Spinal cord (tissue), 10 donors: ENCODE data around the gene PPP1R3C. TPM values are rescaled to one million over a fixed set of nuclear protein-coding genes. Genes with fewer than 3 reads are reported as not detected.

Experiments used
- DNase-seq, 6 donors: peaks; one replicate each; pipeline versions ENCODE4 v3.0.0 to v3.0.0-alpha.2; 2013 to 2015; ENCODE audit warnings: low spot score in 6 of 6, low read depth in 4 of 6
- H3K27ac ChIP-seq: one replicate; pipeline ENCODE4 v1.5.1; 2013; ENCODE audit warnings: low read depth, low read length, control low read depth
- H3K27me3 ChIP-seq: one replicate; pipeline ENCODE4 v1.6.1; 2013; ENCODE audit warnings: low read length; ENCODE audit not compliant: control insufficient read depth, insufficient read depth
- H3K36me3 ChIP-seq: one replicate; pipeline ENCODE4 v1.6.1; 2013; ENCODE audit warnings: low read length; ENCODE audit not compliant: control insufficient read depth, insufficient read depth
- H3K4me1 ChIP-seq: one replicate; pipeline ENCODE4 v1.6.1; 2013; ENCODE audit warnings: low read length; ENCODE audit not compliant: control insufficient read depth, insufficient read depth
- H3K4me3 ChIP-seq: one replicate; pipeline ENCODE4 v1.5.1; 2013; ENCODE audit warnings: low read depth, low read length, control low read depth
- H3K9me3 ChIP-seq: one replicate; pipeline ENCODE4 v1.6.1; 2013; ENCODE audit warnings: low read length; ENCODE audit not compliant: control insufficient read depth, insufficient read depth
- WGBS: methylation state at CpG from one replicate; pipeline ENCODE4 v1.1.5; 2013; ENCODE audit warnings: missing lambda C conversion rate; ENCODE audit not compliant: insufficient coverage; 5-methylcytosine and 5-hydroxymethylcytosine counted together
- polyA plus RNA-seq, 2 donors: library from polyadenylated mRNA; unstranded; fragments of 120-200 nt; gene quantifications; one replicate each; pipeline ENCODE4 v1.2.1, GENCODE V29; 2013; ENCODE audit not compliant: insufficient read length in 2 of 2
- total RNA-seq, 2 donors: library from RNA; depleted of rRNA in 1 of 2; stranded (reverse); fragments of 120-200 nt in 1 of 2; fragments of >200 nt in 1 of 2; gene quantifications; one replicate each; pipeline versions ENCODE4 v1.2.3 to v1.2.4, GENCODE V29; 2013 to 2014
- donor health status: healthy.

Gene PPP1R3C
- total and polyA plus RNA-seq, 4 donors = 16.8 to 48.2 (median 35.2) TPM

DNA sequence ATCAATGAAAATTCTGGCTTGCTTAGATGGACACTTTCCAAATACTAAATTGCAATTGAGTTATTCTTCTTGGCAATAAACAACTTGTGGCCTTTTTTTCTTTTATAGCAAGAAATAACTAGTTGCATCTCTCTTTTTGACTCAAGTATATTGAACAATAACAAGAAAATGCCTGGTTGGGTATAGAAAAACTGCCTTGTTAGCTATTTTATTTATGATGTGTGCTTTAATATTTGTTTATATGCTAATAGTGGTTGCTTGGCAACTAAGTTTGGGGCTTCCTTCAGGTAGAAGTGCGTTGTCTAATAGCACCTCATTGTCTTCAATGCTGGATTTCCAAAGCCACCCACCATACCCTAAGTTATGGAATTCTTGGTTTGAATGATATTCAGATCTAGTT, 30.1 kb upstream of the PPP1R3C start:
- Histone ChIP-seq H3K4me3 (no peak overlapping the region), H3K36me3 (no peaks in the 10 kb centered on the region), H3K4me1 (no peaks in the 10 kb centered on the region), H3K9me3 (no peaks in the 10 kb centered on the region), H3K27me3 (no peaks in the 10 kb centered on the region), H3K27ac (no peak overlapping the region)
- no CpG with 5 or more reads among the region's 1 CpG for WGBS
- DNase-seq = no peak

DNA sequence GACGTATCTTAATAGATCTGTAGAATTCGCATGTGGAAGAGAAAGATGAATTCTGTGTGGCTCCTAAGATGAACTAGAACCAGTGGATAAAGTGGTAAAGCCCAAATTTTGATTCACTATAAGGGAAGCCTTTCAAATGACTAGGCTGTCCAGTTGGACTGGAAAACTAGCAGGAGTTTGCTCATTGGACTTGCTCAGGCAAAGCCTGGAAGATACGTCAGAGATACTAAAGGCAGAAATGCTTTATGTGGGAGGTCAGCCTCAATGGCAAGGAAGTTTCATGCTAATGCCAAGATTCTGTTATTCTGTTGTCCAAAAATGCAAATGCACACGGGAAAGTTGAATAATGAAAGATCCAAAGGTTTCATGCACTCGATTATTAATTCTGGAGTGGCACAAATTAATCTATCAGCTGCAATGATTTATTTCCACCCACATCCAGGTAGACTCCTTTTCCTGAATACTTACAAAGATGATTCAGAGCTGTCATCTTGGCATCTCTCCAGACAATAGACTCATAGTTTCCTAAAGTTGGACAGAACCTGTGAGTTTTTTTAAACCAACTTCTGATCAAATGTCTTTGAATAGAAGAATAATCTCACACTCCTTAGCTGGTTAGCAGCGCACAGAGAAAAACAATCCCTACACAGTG, 20.5 kb upstream of the PPP1R3C start:
- Histone ChIP-seq H3K9me3 (no peaks in the 10 kb centered on the region), H3K27me3 (no peaks in the 10 kb centered on the region), H3K4me1 (no peaks in the 10 kb centered on the region), H3K36me3 (no peaks in the 10 kb centered on the region), H3K4me3 (no peak overlapping the region), H3K27ac (no peak overlapping the region)
- DNase-seq = peak in 1 of 6 donors; percentile 10
- WGBS = 77% methylated on average over 6 of the region's 6 CpGs

DNA sequence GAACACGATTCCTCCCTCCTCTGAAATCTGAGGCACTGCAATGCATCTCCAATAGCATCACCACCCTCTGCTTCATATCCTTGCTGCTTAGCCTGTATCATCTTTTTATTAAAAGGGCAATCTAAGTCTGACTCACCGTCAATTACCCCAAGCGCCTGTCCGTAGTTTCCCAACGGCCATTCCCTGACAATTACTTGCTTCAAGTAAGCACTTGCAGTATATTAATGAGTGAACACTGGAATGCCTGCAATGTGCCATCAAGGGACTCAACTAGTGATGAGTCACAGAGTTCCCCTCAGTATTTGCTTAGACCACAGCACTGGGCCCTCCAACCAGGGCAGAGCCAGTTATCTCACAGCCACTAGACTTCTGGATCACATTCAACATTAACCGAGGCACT, 19.5 kb upstream of the PPP1R3C start:
- 92% methylated on average over 2 of the region's 6 CpGs for WGBS
- no peak for DNase-seq
- no peak overlapping the region for H3K27ac ChIP-seq
- H3K9me3 ChIP-seq = no peaks in the 10 kb centered on the region
- H3K36me3 ChIP-seq = no peaks in the 10 kb centered on the region
- no peak overlapping the region for H3K4me3 ChIP-seq
- H3K27me3 ChIP-seq = no peaks in the 10 kb centered on the region
- no peaks in the 10 kb centered on the region for H3K4me1 ChIP-seq

DNA sequence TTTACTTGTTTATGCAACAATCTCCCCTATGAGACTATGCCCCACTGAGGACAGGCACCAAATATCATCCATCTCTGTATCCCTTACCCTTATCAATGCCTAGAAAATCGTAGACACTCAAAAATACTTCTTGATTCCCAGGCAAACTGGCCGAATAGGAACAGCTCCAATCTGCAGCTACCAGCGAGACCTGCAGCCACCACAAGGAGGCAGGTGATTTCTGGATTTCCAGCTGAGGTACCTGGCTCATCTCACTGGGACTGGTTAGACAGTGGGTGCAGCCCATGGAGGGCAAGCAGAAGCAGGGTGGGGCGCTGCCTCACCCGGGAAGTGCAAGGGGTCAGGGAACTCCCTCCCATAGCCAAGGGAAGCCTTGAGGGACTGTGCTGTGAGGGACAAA, 10.8 kb upstream of the PPP1R3C start:
- WGBS = 96% methylated on average over 4 of the region's 5 CpGs
- Histone ChIP-seq H3K9me3 (no peaks in the 10 kb centered on the region), H3K27me3 (no peaks in the 10 kb centered on the region), H3K4me1 (no peaks in the 10 kb centered on the region), H3K27ac (no peak overlapping the region), H3K4me3 (no peak overlapping the region), H3K36me3 (no peaks in the 10 kb centered on the region)
- no peak for DNase-seq

DNA sequence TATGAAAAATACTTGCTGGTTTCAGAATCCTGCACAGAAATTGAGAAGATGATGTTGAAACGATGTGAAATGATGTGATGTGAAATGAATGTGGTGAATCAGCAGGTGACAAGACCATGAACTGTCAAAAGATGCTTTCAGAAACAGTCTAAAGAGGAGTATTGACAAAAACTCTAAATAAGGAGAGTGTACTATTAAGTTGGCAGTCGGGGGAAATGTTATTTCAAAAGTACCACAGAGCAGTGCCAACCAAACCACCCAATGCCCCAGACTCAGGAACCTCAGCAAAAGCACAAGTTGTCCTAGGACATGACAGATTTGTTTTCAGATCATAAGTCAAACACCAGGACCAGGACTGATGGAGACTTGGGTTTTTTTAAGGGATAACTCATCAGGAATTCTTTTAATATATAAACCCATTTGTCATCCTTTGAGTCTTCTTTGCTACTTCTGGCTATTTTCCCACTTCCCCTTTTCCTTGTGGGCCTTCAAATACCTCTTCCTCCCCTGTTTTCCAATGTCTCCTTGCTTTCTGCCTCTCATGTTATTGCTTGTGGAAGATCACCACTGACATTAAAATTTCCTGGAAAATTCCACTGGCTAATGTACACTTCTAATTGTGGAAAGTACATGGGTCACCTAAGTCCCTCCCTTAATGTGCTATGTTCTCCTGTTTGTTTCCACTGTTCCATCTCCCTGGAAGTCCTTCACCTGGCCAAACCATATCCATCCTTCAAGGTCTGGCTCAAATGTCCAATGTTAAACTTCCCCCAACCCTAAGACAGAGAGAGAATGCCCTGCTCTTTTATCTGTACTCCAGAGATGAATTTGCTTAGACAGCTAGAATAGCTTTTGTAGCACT, 10.2 kb upstream of the PPP1R3C start:
- Histone ChIP-seq H3K27me3 (no peaks in the 10 kb centered on the region), H3K9me3 (no peaks in the 10 kb centered on the region), H3K4me1 (no peaks in the 10 kb centered on the region), H3K27ac (no peak overlapping the region), H3K4me3 (no peak overlapping the region), H3K36me3 (no peaks in the 10 kb centered on the region)
- WGBS = 100% methylated on average over 1 of the region's 2 CpGs
- DNase-seq = no peak

- H3K4me1 ChIP-seq = peaks cover 7% of the 10 kb centered on the region
- no peak overlapping the region for H3K27ac ChIP-seq
- no peaks in the 10 kb centered on the region for H3K27me3 ChIP-seq
- WGBS = 81% methylated on average over 3 of the region's 4 CpGs
- no peak overlapping the region for H3K4me3 ChIP-seq
- DNase-seq = no peak
- no peaks in the 10 kb centered on the region for H3K9me3 ChIP-seq
- no peaks in the 10 kb centered on the region for H3K36me3 ChIP-seq
Measured at GRCh38 chr10:91636892-91637291, 4.0 kb upstream of the PPP1R3C start.

GRCh38 chr10:91635401-91636400, 2.8 kb upstream of the PPP1R3C start:
- H3K36me3 ChIP-seq = no peaks in the 10 kb centered on the region
- H3K27ac ChIP-seq = no peak overlapping the region
- H3K4me3 ChIP-seq = no peak overlapping the region
- DNase-seq = peak; percentile 45 to 91 (median 70)
- H3K9me3 ChIP-seq = no peaks in the 10 kb centered on the region
- no peaks in the 10 kb centered on the region for H3K27me3 ChIP-seq
- 33% methylated on average over 4 of the region's 10 CpGs for WGBS
- H3K4me1 ChIP-seq = peaks cover 7% of the 10 kb centered on the region

DNA sequence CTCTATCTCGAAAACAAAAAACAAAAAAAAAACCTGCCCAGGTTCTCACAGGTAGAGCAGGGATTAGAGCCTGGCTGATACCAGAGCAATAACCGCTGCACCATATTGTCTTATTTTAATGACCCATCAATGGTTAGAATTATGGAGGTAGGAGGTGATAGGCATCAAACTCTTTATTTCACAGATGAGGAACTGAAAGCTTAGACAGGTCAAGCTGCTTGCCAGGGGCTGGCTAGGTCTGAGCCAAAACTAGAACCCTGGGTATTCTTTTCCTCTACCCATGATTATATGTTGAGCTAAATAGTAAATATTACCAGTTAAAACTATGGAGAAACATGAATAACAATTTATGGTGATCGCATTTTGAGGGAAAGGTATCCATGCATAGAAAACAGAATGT, 2.0 kb upstream of the PPP1R3C start:
- no peaks in the 10 kb centered on the region for H3K36me3 ChIP-seq
- WGBS = 83% methylated on average over 1 of the region's 3 CpGs
- no peaks in the 10 kb centered on the region for H3K9me3 ChIP-seq
- no peak overlapping the region for H3K27ac ChIP-seq
- H3K4me3 ChIP-seq = no peak overlapping the region
- no peak for DNase-seq
- H3K27me3 ChIP-seq = no peaks in the 10 kb centered on the region
- H3K4me1 ChIP-seq = peaks cover 7% of the 10 kb centered on the region

- H3K27ac ChIP-seq = no peak overlapping the region
- peaks cover 7% of the 10 kb centered on the region for H3K4me1 ChIP-seq
- no peaks in the 10 kb centered on the region for H3K36me3 ChIP-seq
Measured at GRCh38 chr10:91634246-91634645, 1.4 kb upstream of the PPP1R3C start.

More at GRCh38 chr10:91634246-91634645, 1.4 kb upstream of the PPP1R3C start:
- Histone ChIP-seq H3K4me3 (no peak overlapping the region), H3K27me3 (no peaks in the 10 kb centered on the region), H3K9me3 (no peaks in the 10 kb centered on the region)
- 100% methylated on average over 2 of the region's 5 CpGs for WGBS
- DNase-seq = no peak
